H1 (cell line): ENCODE data around the gene POLA1.
A peak's percentile ranks its signal among the peaks of the same experiment; 100 is the strongest.

Experiments
- EGR1 ChIP-seq: IDR thresholded peaks from 2 replicates; pipeline ENCODE4 v1.6.1; 2011; ENCODE audit warnings: low read depth, low read length, borderline replicate concordance
- POLR2AphosphoS5 ChIP-seq: IDR thresholded peaks from 2 replicates; pipeline ENCODE4 v1.6.1; 2011; ENCODE audit warnings: low read depth, low read length
- RNF2 ChIP-seq: fragments of 200-900, 300-1000 bp; sonication (generic); IDR thresholded peaks from 2 replicates; pipeline ENCODE4 v1.7.1; 2016; ENCODE audit warnings: borderline replicate concordance, low read depth, mild to moderate bottlenecking, antibody characterized with exemption, low read length; ENCODE audit not compliant: poor library complexity, severe bottlenecking; ENCODE audit errors: missing control alignments

GRCh38 chrX:25012433-25012735 lies 318.7 kb downstream of the POLA1 start:
- TF ChIP-seq RNF2 (peak; percentile 56), POLR2AphosphoS5 (no peak), EGR1 (no peak)
